ENCODE results near the gene NUP205. TPM values are rescaled to one million over a fixed set of nuclear protein-coding genes. Genes with fewer than 3 reads are reported as not detected.

NUP205 gene
- total RNA-seq, 2 experiments from 2014 or later, result 109 to 111 TPM

- Mint-ChIP-seq H3K27ac (no peak overlapping the region), H3K4me1 (ENCODE audit: low read depth) (no peaks in the 10 kb centered on the region), H3K4me3 (no peak overlapping the region), H3K36me3 (ENCODE audit: low read depth) (no peaks in the 10 kb centered on the region), H3K9me3 (ENCODE audit: insufficient read depth) (no peaks in the 10 kb centered on the region), H3K27me3 (ENCODE audit: low read depth) (no peaks in the 10 kb centered on the region)
- DNase-seq, result no peak
- CTCF ChIA-PET, result no interaction called here
- POLR2A ChIA-PET, result no interaction called here
- no peak for ATAC-seq
These were observed 37.8 kb upstream of the NUP205 start for GRCh38 chr7:135519871-135520270.

GRCh38 chr7:135522509-135522908 lies 35.2 kb upstream of the NUP205 start:
- POLR2A ChIA-PET, result no interaction called here
- CTCF ChIA-PET, result interaction anchor here (1.3 kb wide), 1 partner anchor 47 kb away, joined by 4 read pairs; no protein-coding TSS in a partner anchor
- no peak for ATAC-seq

GRCh38 chr7:135523146-135523545 lies 34.6 kb upstream of the NUP205 start:
- ChIA-PET CTCF (interaction anchor here (1.3 kb wide), 1 partner anchor 48 kb away, joined by 4 read pairs; no protein-coding TSS in a partner anchor), POLR2A (interaction anchor here (0.6 kb wide), 1 partner anchor 63 kb away, joined by 3 read pairs; no protein-coding TSS in a partner anchor)
- H3K9me3 Mint-ChIP-seq (ENCODE audit: insufficient read depth), result no peaks in the 10 kb centered on the region
- DNase-seq (no peak), ATAC-seq (no peak)
- no peak overlapping the region for H3K4me3 Mint-ChIP-seq
- H3K27ac Mint-ChIP-seq, result no peak overlapping the region
- no peaks in the 10 kb centered on the region for H3K36me3 Mint-ChIP-seq (ENCODE audit: low read depth)
- H3K27me3 Mint-ChIP-seq (ENCODE audit: low read depth), result no peaks in the 10 kb centered on the region
- H3K4me1 Mint-ChIP-seq (ENCODE audit: low read depth), result no peaks in the 10 kb centered on the region

More at GRCh38 chr7:135522509-135522908, 35.2 kb upstream of the NUP205 start:
- H3K27me3 Mint-ChIP-seq (ENCODE audit: low read depth), result no peaks in the 10 kb centered on the region
- no peak overlapping the region for H3K27ac Mint-ChIP-seq
- no peaks in the 10 kb centered on the region for H3K36me3 Mint-ChIP-seq (ENCODE audit: low read depth)
- no peaks in the 10 kb centered on the region for H3K4me1 Mint-ChIP-seq (ENCODE audit: low read depth)
- H3K4me3 Mint-ChIP-seq, result no peak overlapping the region
- no peak for DNase-seq
- H3K9me3 Mint-ChIP-seq (ENCODE audit: insufficient read depth), result no peaks in the 10 kb centered on the region

- Mint-ChIP-seq H3K27ac (no peak overlapping the region), H3K4me1 (ENCODE audit: low read depth) (no peaks in the 10 kb centered on the region), H3K9me3 (ENCODE audit: insufficient read depth) (no peaks in the 10 kb centered on the region), H3K36me3 (ENCODE audit: low read depth) (no peaks in the 10 kb centered on the region), H3K4me3 (no peak overlapping the region), H3K27me3 (ENCODE audit: low read depth) (peaks cover 3% of the 10 kb centered on the region)
- no peak for DNase-seq
- ChIA-PET POLR2A (no interaction called here), CTCF (no interaction called here)
- no peak for ATAC-seq
These were observed 32.3 kb upstream of the NUP205 start for GRCh38 chr7:135525426-135525825.

- H3K27me3 Mint-ChIP-seq (ENCODE audit: low read depth), result peaks cover 6% of the 10 kb centered on the region
- POLR2A ChIA-PET, result no interaction called here
- ATAC-seq, result no peak
- H3K9me3 Mint-ChIP-seq (ENCODE audit: insufficient read depth), result no peaks in the 10 kb centered on the region
- no peak overlapping the region for H3K4me3 Mint-ChIP-seq
- CTCF ChIA-PET, result no interaction called here
- H3K27ac Mint-ChIP-seq, result no peak overlapping the region
- H3K4me1 Mint-ChIP-seq (ENCODE audit: low read depth), result no peaks in the 10 kb centered on the region
- DNase-seq, result no peak
- no peaks in the 10 kb centered on the region for H3K36me3 Mint-ChIP-seq (ENCODE audit: low read depth)
These were observed 30.7 kb upstream of the NUP205 start for GRCh38 chr7:135527025-135527424.

- Mint-ChIP-seq H3K9me3 (ENCODE audit: insufficient read depth) (no peaks in the 10 kb centered on the region), H3K4me3 (no peak overlapping the region), H3K36me3 (ENCODE audit: low read depth) (no peaks in the 10 kb centered on the region), H3K27me3 (ENCODE audit: low read depth) (peaks cover 23% of the 10 kb centered on the region), H3K4me1 (ENCODE audit: low read depth) (no peaks in the 10 kb centered on the region), H3K27ac (no peak overlapping the region)
- CTCF ChIA-PET, result no interaction called here
- no peak for DNase-seq
- ATAC-seq, result no peak
- POLR2A ChIA-PET, result no interaction called here
These were observed 21.6 kb upstream of the NUP205 start for GRCh38 chr7:135536150-135536549.

- Mint-ChIP-seq H3K27me3 (ENCODE audit: low read depth) (peaks cover 20% of the 10 kb centered on the region), H3K27ac (no peak overlapping the region), H3K9me3 (ENCODE audit: insufficient read depth) (no peaks in the 10 kb centered on the region), H3K36me3 (ENCODE audit: low read depth) (no peaks in the 10 kb centered on the region), H3K4me1 (ENCODE audit: low read depth) (no peaks in the 10 kb centered on the region), H3K4me3 (no peak overlapping the region)
- ATAC-seq (no peak), DNase-seq (no peak)
- ChIA-PET POLR2A (no interaction called here), CTCF (interaction anchor here (1.4 kb wide), 1 partner anchor 13 kb away, joined by 3 read pairs; no protein-coding TSS in a partner anchor)
These were observed 20.3 kb upstream of the NUP205 start for GRCh38 chr7:135537453-135537852.

- ChIA-PET POLR2A (no interaction called here), CTCF (interaction anchor here (1.4 kb wide), 1 partner anchor 12 kb away, joined by 3 read pairs; no protein-coding TSS in a partner anchor)
- DNase-seq (no peak), ATAC-seq (no peak)
- no peaks in the 10 kb centered on the region for H3K9me3 Mint-ChIP-seq (ENCODE audit: insufficient read depth)
- H3K36me3 Mint-ChIP-seq (ENCODE audit: low read depth), result no peaks in the 10 kb centered on the region
- H3K27ac Mint-ChIP-seq, result no peak overlapping the region
- no peak overlapping the region for H3K4me3 Mint-ChIP-seq
- no peaks in the 10 kb centered on the region for H3K4me1 Mint-ChIP-seq (ENCODE audit: low read depth)
- peaks cover 20% of the 10 kb centered on the region for H3K27me3 Mint-ChIP-seq (ENCODE audit: low read depth)
These were observed 19.8 kb upstream of the NUP205 start for GRCh38 chr7:135537905-135538304.

- peaks cover 20% of the 10 kb centered on the region for H3K27me3 Mint-ChIP-seq (ENCODE audit: low read depth)
- H3K36me3 Mint-ChIP-seq (ENCODE audit: low read depth), result no peaks in the 10 kb centered on the region
- no peak overlapping the region for H3K4me3 Mint-ChIP-seq
- no peak overlapping the region for H3K27ac Mint-ChIP-seq
- H3K4me1 Mint-ChIP-seq (ENCODE audit: low read depth), result no peaks in the 10 kb centered on the region
- H3K9me3 Mint-ChIP-seq (ENCODE audit: insufficient read depth), result no peaks in the 10 kb centered on the region
- DNase-seq (no peak), ATAC-seq (no peak)
- POLR2A ChIA-PET, result no interaction called here
- CTCF ChIA-PET, result interaction anchor here (1.4 kb wide), 1 partner anchor 12 kb away, joined by 3 read pairs; no protein-coding TSS in a partner anchor
These were observed 19.3 kb upstream of the NUP205 start for GRCh38 chr7:135538376-135538775.

GRCh38 chr7:135539629-135540028 lies 18.1 kb upstream of the NUP205 start:
- H3K27me3 Mint-ChIP-seq (ENCODE audit: low read depth), result peaks cover 20% of the 10 kb centered on the region
- H3K4me1 Mint-ChIP-seq (ENCODE audit: low read depth), result no peaks in the 10 kb centered on the region
- CTCF ChIA-PET, result interaction anchor here (0.6 kb wide), 1 partner anchor 88 kb away, joined by 3 read pairs; no protein-coding TSS in a partner anchor
- no peak overlapping the region for H3K4me3 Mint-ChIP-seq
- no peak for DNase-seq
- no peak for ATAC-seq
- POLR2A ChIA-PET, result no interaction called here
- no peak overlapping the region for H3K27ac Mint-ChIP-seq
- H3K36me3 Mint-ChIP-seq (ENCODE audit: low read depth), result no peaks in the 10 kb centered on the region
- H3K9me3 Mint-ChIP-seq (ENCODE audit: insufficient read depth), result no peaks in the 10 kb centered on the region

- DNase-seq, result no peak
- Mint-ChIP-seq H3K27ac (no peak overlapping the region), H3K4me3 (no peak overlapping the region), H3K27me3 (ENCODE audit: low read depth) (peaks cover 14% of the 10 kb centered on the region), H3K9me3 (ENCODE audit: insufficient read depth) (no peaks in the 10 kb centered on the region), H3K36me3 (ENCODE audit: low read depth) (no peaks in the 10 kb centered on the region), H3K4me1 (ENCODE audit: low read depth) (no peaks in the 10 kb centered on the region)
- ChIA-PET CTCF (no interaction called here), POLR2A (no interaction called here)
- no peak for ATAC-seq
These were observed 16.7 kb upstream of the NUP205 start for GRCh38 chr7:135541029-135541428.

- Mint-ChIP-seq H3K27me3 (ENCODE audit: low read depth) (peaks cover 7% of the 10 kb centered on the region), H3K4me1 (ENCODE audit: low read depth) (no peaks in the 10 kb centered on the region), H3K4me3 (no peak overlapping the region), H3K27ac (no peak overlapping the region), H3K36me3 (ENCODE audit: low read depth) (no peaks in the 10 kb centered on the region), H3K9me3 (ENCODE audit: insufficient read depth) (no peaks in the 10 kb centered on the region)
- ATAC-seq, result no peak
- ChIA-PET POLR2A (no interaction called here), CTCF (interaction anchor here (1.4 kb wide), 1 partner anchor 12 kb away, joined by 3 read pairs; no protein-coding TSS in a partner anchor)
- no peak for DNase-seq
These were observed 7.5 kb upstream of the NUP205 start for GRCh38 chr7:135550196-135550595.

GRCh38 chr7:135552148-135552547 lies 5.6 kb upstream of the NUP205 start:
- no peaks in the 10 kb centered on the region for H3K9me3 Mint-ChIP-seq (ENCODE audit: insufficient read depth)
- H3K4me1 Mint-ChIP-seq (ENCODE audit: low read depth), result peaks cover 8% of the 10 kb centered on the region
- DNase-seq, result no peak
- H3K27me3 Mint-ChIP-seq (ENCODE audit: low read depth), result peaks cover 7% of the 10 kb centered on the region
- H3K4me3 Mint-ChIP-seq, result no peak overlapping the region
- POLR2A ChIA-PET, result no interaction called here
- H3K36me3 Mint-ChIP-seq (ENCODE audit: low read depth), result no peaks in the 10 kb centered on the region
- CTCF ChIA-PET, result interaction anchor here (1.0 to 1.3 kb wide), 2 partner anchors 93 to 278 kb away, joined by 4 to 5 read pairs; no protein-coding TSS in a partner anchor
- H3K27ac Mint-ChIP-seq, result no peak overlapping the region
- no peak for ATAC-seq

All from activated CD8-positive, alpha-beta T cell treated with anti-CD3 and anti-CD28 coated beads, Interleukin-2, amount 10 ng/mL, durations not matched to agents 7 days and 5 days (primary cell).